ENCODE data around the gene GBP6.
"Not testable (repeated sequence)": the region's sequence is repeated elsewhere in the genome, so short reads cannot be mapped to it uniquely, and the experiment has no call there.

The GBP6 gene, protein sequence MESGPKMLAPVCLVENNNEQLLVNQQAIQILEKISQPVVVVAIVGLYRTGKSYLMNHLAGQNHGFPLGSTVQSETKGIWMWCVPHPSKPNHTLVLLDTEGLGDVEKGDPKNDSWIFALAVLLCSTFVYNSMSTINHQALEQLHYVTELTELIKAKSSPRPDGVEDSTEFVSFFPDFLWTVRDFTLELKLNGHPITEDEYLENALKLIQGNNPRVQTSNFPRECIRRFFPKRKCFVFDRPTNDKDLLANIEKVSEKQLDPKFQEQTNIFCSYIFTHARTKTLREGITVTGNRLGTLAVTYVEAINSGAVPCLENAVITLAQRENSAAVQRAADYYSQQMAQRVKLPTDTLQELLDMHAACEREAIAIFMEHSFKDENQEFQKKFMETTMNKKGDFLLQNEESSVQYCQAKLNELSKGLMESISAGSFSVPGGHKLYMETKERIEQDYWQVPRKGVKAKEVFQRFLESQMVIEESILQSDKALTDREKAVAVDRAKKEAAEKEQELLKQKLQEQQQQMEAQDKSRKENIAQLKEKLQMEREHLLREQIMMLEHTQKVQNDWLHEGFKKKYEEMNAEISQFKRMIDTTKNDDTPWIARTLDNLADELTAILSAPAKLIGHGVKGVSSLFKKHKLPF

DNA sequence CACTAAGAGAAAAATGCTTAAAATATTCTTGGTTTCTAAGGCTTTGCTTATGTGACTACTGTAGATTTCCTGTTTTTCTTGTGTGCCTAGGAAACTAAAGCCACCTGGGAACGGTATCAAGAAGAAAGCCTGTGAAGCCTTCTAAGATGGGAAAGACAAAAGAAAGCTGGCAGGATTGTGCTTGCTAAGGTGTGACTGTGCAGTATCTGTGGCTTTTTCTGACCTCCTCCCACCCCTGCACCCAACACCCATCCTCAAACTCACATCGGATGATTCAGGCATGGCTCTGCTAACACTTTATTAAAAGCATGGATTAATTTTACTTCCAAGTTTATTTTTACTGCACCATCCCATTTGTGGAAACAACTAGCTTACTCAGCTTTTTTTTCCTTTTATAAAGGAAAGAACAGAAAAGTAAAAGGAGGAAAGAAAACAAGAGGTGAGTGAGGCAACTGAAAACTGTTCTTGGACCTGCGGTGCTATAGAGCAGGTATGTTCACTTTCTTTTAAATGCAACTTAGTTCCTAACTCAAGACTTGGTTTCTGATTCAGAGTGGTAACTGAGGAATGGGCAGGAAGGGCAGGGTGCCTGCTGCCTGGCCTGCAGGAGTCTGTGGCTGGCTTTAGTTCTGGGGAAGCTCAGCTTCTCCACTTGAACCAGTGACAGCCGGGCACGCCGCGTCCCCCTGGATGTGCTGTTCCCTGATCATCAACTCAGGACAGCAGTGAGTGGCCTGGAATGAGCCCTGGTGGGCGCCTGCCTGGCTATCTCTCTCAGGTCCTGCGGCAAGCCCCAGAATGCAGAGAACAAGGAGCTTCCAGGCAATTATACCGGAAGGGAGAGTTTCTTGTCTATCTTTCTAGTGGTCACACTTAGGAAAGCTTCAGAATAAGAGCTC, at the start of gene GBP6:
GBP6 (plus strand) TSS at position 422 of the 899 bp plus-strand sequence. CDS start 4,493 bp downstream, outside the sequence.
- DNase-seq (ENCODE audit: low spot score) = peak; percentile 46

DNA sequence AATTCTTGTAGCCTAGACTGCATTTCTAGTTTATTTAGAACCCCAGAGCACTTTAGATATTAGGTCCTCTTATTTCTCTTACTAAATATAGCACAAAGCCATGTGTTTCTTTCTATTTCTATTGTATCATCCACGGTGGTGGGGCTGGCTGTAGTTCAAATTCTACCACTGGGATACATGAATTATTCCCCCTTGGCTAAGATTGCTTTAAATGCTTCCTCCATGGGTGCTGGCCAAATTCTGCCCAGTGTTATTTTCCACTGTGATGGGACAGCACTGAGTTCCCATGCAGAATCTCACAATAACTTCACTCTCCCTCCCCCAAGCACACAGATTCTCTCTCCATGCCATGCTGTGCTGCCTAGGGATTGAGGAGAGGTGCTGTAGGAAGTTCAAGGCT, 41.5 kb upstream of the GBP6 start:
- no peak for DNase-seq (ENCODE audit: low spot score)

DNA sequence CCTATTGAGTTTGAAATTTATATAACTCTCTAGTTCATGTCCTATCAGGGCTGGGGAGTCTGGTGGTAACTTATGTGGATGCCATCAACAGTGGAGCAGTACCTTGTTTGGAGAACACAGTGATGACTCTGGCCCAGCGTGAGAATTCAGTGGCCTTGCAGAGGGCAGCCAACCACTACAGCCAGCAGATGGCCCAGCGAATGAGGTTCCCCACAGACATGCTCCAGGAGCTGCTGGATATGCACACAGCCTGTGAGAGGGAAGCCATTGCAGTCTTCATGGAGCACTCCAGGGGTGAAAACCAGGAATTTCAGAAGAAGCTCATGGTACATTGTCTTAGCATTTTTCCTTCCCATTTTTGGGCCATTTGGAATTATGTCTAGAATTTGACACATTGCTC, 32.0 kb upstream of the GBP6 start:
- no peak for DNase-seq (ENCODE audit: low spot score)

DNA sequence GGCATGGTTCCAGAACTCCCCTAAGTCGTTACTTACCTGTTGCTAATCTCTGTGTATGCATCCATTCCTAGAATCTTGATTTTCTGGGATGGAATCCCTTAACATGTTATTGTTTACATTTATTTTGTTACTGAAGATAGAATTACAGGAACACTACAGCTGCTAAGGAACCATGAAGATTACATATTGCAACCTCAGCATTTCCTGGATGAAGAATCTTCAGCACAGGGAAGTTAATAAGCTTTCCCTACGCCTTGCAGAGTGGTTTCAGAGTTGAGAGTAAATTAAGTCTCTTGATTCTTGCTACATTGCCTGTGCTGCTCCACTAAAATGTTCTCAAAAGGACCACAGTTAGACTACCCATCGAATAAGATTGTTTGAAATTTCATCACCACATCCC, 31.4 kb upstream of the GBP6 start:
- no peak for DNase-seq (ENCODE audit: low spot score)

DNA sequence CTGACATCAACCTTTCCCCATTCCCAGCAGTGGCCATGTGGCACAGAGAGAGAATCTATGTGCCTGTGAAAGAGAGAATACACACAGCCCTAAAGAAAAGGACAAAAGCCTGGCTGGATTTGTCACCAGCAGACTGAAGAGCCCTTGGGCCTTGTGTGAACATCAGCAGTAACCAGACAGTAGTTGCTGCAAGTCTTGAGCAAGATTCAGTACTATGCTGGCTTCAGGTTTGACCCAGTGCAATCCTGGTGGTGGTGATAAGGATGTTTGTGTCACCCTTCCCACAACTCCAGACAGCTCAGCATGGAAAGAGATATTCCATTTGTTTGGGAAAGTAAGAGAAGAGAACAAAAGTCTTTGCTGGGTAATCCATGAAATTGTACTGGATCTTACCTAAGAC, 28.4 kb upstream of the GBP6 start:
- DNase-seq (ENCODE audit: low spot score) = no peak

DNA sequence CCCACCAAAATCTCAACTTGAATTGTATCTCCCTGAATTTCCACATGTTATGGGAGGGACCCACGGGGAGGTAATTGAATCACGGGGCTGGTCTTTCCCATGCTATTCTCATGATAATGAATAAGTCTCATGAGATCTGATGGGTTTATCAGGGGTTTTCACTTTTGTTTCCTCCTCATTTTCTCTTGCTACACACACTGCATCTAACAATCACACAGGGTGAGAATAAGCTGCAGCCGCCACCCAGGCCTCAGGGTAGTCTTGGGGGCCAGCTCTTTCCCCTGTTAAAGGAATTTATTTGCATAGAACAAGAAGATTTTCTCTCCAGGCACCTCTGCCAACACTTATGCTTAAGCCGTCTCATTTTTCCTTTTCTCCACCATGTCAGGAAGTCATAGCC, 26.0 kb upstream of the GBP6 start:
- no peak for DNase-seq (ENCODE audit: low spot score)

DNA sequence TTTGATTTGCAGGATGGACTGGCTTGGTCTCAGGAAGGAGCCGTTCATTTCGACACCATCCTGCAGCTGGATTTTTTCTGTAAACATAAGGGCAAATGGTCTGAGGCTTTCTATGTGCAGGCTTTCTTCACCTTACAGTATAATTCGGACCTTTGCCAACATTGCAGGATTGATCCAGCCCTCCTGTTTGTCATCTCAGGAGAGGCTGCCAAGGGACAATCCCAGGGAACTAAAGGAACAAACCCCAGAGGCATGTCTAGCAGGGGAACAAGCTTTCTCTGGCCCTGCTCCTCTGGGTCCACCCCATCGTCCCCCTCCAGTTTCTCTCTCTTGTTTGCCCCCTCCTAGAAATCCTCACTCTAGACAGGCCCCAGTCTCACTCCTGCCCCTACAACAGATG, 24.8 kb upstream of the GBP6 start:
- DNase-seq (ENCODE audit: low spot score) = no peak

DNA sequence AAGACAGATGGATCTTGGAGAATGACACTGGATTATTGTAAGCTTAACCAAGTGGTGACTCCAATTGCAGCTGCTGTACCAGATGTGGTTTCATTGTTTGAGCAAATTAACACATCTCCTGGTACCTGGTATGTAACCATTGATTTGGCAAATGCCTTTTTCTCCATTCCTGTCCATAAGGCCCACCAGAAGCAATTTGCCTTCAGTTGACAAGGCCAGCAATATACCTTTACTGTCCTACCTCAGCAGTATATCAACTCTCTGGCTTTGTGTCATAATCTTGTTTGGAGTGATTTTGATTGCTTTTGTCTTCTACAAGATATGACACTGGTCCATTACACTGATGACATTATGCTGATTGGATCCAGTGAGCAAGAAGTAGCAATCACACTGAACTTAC, 18.4 kb upstream of the GBP6 start:
- DNase-seq (ENCODE audit: low spot score) = not testable (repeated sequence)

DNA sequence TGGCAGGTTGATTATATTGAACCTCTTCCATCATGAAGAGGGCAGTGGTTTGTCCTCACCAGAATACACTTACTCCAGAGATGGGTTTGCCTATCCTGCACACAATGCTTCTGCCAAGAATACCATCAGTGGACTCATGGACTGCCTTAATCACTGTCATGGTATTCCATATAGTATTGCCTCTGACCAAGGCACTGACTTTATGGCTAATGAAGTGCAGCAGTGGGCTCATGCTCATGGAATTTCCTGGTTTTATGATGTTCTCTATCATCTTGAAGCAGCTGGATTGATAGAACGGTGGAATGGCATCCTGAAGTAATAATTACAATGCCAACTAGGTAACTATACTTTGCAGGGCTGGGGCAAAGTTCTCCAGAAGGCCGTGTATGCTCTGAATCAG, 16.6 kb upstream of the GBP6 start:
- no peak for DNase-seq (ENCODE audit: low spot score)

DNA sequence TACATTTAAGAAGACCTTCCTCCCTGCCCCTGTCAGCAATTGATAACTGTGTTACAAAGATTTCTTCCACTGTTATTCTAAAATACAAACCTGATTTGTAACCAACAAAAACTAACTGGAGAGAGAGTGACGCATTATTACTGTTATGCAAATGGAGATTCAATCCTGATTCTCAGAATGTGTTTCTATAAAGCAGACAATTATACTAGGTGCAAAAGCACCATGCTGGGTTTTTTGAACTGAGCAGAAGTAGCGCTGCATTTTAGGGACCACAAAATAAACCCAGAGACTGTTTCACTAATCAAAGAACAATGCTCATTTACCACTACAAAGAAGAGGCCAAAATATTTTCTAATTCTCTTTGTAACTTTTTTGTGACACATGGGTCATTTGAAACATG, 13.6 kb upstream of the GBP6 start:
- no peak for DNase-seq (ENCODE audit: low spot score)

DNA sequence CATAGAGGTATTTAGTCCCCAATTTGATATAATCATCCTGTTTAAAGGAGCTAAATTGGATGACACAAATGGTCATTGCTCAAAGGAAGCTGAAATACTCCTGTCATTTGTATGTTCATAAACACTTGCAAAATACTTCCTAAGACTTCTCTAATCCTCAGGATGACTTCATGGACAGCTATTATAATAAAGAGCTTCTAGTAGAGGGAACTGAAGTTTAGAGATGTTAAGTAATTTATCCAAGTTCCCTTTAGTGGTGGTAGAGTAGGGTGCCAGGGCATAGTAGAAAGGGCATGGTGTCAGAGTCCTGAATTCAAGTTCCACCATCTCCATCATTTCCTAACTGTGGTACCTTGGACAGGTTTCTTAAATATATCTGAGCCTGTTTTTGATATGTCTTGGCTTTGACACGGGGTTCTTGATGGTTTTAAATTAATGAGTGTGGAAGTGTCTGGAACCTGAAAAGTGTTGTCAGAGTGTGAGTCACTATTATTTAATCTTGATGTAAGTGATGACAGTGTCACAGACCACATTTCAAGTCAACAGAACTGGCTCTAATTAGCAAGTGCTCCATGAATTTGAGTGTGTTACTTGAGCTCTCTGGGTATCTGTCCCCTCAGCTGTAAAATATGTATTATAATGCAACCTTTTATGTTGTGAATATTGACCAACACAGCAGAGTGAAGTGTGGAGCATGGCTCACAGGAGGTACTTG, 12.1 kb upstream of the GBP6 start:
- DNase-seq (ENCODE audit: low spot score) = no peak

DNA sequence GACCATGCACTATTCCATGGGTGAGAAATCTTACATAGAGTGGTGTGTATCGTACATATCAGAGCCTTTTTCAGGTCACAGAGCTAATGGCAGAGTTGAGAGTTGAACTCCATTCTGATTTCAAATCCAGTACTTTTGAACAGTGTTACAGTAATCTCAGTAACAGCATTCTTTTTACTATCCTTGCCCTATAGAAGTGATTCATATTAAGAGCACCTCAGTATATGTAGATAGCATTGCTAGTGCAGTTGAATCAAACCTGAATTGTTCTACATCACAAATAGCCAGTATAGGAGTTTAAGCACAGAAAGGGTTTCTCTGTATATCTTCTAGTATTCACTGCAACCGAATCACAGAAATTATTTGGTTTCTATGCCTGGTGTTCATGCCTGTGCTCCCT, 11.4 kb upstream of the GBP6 start:
- DNase-seq (ENCODE audit: low spot score) = no peak

DNA sequence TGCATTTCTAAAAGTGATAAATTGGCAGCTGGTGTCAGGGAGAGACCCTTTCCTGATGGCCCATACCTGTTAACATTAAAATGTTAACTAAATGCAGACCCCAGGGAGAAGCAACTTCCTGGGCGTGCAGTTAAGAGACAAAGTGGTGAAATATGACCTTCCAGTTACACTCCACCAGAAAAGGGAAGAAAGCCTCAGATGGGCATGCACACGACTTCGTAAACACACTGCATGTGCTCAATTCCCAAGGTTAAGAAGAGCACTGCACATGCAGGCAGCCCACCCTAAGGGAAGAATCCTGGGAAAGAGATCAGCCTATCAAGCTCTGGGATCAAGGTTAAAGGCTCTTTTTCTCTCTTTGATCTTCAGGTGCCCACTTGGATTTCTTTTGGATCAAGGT, 9.7 kb upstream of the GBP6 start:
- DNase-seq (ENCODE audit: low spot score) = no peak

DNA sequence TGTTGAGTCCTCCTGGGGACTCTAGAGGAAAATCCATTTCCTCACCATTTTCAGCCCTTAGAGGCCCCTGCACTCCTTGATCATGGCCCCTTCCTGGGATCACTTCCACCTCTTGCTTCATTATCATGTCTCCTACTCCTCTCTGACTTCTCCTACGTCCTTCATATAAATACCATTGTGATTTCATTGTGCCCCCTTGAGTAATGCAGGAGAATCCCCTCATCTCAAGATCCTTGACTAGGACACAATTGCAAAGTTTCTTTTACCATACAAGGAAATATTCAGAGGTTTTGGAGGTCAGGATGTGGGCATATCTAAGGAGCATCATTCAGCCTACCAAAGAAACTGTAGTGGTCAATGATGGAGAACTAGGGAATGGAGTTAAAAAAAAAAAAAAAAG, 8.8 kb upstream of the GBP6 start:
- no peak for DNase-seq (ENCODE audit: low spot score)

DNA sequence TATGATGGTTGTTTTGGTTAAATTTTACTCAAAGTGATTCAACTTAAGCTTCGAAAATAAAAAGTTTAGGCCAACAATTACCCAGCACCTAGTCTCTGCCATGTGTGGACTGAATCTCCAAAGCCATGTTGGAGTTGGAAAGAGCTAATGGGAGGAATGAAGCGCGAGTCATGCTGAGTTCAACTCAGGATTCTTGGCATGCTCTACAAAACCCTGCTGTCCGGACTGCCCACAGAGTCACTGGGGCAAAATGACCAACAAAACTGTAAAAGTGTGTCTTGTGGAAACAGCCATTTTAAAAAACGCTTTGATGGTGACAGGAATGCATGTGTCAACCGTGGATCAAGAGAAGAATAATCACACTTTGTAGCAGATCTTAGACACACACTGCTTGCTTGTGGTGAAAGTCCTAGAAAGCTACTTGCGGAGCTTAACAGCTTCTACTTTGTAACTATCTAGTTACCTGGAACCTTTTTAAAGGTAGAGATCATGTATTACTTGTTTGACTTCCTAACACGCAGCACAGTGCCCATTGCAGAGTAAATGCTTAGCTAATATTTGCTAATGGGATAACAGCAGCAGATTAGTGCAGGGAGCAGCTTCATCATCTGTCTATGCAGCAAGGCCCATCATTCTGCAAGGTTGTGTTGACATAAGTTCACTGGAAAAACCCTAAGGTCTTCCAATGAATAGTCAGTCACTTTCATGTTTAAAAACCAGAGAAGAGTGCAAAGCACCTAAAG, 7.0 kb upstream of the GBP6 start:
- no peak for DNase-seq (ENCODE audit: low spot score)

DNA sequence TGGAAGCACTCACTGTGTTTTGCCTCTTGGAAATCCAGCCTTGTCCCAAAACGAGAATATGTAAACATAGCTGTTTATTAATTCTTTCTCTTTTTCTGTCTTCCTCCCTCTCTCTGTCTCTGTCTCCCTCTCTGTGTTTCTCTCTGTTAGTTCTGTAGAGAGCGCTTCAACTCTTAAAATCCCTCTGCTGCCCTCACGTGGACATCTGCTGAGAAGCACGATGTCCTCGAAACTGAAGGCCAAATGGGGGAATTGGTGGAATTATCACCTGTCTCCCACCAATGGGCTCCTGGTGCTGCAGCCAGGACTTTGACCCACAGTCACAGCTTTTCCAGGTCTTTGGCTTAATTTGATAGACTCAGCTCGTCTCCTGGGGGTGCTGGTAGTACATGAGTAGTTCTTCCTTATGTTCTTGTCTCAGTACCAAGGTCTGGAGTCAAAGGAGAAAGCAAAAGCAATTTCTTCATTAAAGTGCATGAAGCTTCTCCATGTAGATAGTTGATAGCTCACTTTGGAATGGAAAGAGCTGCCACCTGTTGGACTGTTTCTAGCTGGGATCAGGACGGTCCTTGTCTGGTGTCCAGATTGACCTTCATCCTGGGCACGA, 5.5 kb upstream of the GBP6 start:
- DNase-seq (ENCODE audit: low spot score) = peak; percentile 75

DNA sequence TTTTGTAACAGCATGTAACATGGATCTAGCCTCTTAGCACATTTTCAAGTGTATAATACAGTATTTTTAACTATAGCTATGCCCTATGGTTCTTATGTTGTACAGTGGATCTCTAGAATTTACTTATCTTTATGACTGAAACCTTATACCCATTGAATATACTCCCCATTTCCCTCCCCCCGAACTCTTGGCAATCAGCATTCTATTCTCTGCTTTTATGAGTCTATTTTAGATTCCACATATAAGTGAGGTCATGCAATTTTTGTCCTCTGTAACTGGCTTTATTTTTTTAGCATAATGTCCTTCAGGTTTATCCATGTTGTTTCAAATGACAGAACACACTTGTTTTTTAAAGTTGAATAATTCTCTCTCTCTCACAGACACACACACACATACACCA, 3.1 kb upstream of the GBP6 start:
- DNase-seq (ENCODE audit: low spot score) = no peak

DNA sequence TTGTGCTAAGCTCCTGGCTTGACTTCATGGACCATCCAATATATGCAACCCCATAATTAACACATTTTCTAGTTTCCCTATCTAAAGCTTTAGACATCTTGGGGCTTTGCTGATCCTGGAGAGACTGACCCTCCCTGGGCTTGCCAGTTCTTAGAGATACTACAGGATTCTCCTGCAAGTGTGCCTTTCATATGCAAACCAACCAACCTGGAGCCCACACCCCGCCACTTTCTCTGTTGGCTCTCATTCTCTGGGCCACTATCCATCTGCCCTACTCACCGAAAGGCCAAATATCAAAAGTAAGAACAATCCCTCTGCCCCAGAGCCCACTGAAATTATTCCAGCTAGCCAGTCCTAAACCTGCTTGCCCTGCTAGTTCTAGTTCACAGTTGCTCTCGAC, 2.2 kb upstream of the GBP6 start:
- DNase-seq (ENCODE audit: low spot score) = no peak

DNA sequence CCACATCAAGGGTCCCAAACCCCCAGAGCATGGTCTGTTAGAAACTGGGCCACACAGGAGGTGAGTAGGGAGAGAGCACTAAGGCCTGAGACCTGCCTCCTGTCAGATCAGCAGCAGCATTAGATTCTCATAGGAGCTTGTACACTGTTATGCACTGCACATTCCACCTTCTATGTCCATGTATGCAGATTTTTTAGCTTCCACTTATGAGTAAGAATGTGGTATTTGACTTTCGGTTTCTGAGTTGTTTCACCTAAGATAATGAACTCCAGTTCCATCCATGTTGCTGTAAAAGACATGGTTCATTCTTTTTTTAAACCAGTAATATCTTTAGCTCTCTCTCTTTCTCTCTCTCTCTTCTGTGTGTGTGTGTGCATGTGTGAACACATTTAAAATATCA, 663 bp upstream of the GBP6 start:
- DNase-seq (ENCODE audit: low spot score) = no peak

DNA sequence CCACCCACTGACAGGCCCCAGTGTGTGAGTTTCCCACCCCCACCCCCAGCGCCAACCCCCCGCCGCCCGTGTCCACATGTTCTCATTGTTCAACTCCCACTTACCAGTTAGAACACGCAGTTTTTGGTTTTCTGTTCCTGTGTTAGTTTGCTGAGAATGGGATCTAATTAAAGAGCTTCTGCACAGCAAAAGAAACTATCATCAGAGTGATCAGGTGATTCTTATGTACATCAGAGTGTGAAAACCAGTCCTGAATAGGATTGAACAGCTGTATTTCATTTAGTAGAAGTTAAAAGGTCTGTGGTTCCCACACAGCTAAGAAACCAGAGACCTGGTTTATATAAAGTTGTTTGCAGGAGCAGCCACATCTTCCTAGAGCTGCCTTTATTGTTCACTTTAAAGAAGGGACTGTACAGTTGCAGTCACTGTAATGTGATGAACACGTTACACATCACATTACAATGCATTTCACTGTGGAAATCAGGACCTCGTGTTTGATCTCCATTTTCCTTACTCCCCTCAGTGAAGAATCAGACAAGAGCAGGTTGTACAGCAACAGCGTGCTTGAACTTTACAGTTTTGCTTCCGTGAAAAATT, 1.2 kb downstream of the GBP6 start:
- DNase-seq (ENCODE audit: low spot score) = no peak

DNA sequence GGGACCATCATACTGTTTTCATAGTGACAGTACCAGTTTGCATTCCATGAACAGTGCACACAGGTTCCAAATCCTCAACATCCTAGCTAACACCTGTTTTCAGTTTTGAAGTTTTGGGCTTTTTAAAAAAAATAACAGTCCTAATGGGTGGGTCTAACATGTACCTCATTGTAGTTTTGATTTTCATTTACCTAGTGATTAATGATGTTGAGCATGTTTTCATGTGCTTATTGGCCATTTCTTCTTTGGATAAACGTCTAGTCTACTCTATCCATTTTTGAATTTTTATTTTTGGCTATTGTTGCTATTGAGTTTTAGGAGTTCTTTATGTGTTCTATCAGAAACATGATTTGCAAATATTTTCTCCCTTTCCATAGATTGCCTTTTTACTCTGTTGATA, 3.4 kb downstream of the GBP6 start:
- DNase-seq (ENCODE audit: low spot score) = no peak
